Right lobe of liver (tissue), 6 donors: ENCODE results near the gene TTLL3. TPM values are rescaled to one million over a fixed set of nuclear protein-coding genes. Genes with fewer than 3 reads are reported as not detected.

Experiments
- ATAC-seq, 4 donors: fragments of 200-7000 bp; cut with Tn5 transposase; one replicate each; pipeline ENCODE4 v1.9.1; 2020; ENCODE audit warnings: mild to moderate bottlenecking in 4 of 4, moderate library complexity in 4 of 4
- DNase-seq, 3 donors: peaks; one replicate each; pipeline ENCODE4 v3.0.0-alpha.2; 2020
- H3K27ac ChIP-seq, 3 donors: fragments of 200-600 bp; one replicate each; pipeline ENCODE4 v1.8.0; 2022
- H3K27me3 ChIP-seq, 2 donors: fragments of 200-600 bp; one replicate each; pipeline ENCODE4 v1.8.0; 2022
- H3K36me3 ChIP-seq, 4 donors: fragments of 200-600 bp; sonication (generic) in 1 of 4; one replicate each; pipeline versions ENCODE4 v1.5.1 to v1.8.0; 2017 to 2022; ENCODE audit warnings: control low read depth in 1 of 4
- H3K4me1 ChIP-seq, 4 donors: fragments of 200-600 bp; sonication (generic) in 1 of 4; one replicate each; pipeline versions ENCODE4 v1.5.1 to v1.8.0; 2017 to 2022; ENCODE audit warnings: control low read depth in 1 of 4
- H3K4me3 ChIP-seq, 3 donors: fragments of 200-600 bp; one replicate each; pipeline ENCODE4 v1.8.0; 2022
- H3K9me3 ChIP-seq, 4 donors: fragments of 200-600 bp; sonication (generic) in 1 of 4; one replicate each; pipeline versions ENCODE4 v1.5.1 to v1.8.0; 2017 to 2022; ENCODE audit warnings: control low read depth in 1 of 4
- POLR2A ChIP-seq: fragments of 450-650 bp; IDR thresholded peaks from one replicate; pipeline ENCODE4 v1.6.1; 2017; ENCODE audit warnings: antibody characterized with exemption, mild to moderate bottlenecking
- WGBS: methylation state at CpG from one replicate; pipeline ENCODE4 v1.1.6; 2018; ENCODE audit warnings: low coverage, low lambda C conversion rate; ENCODE audit not compliant: insufficient coverage; ENCODE audit errors: missing lambda C conversion rate; 5-methylcytosine and 5-hydroxymethylcytosine counted together
- intact Hi-C, 2 donors: fragments of 100-400 bp; cut with DNase I; formaldehyde crosslinking; loops; one replicate each; pipeline versions ENCODE4 v1.11.2 to v1.14.1; 2022
- total RNA-seq, 6 experiments: library from RNA; depleted of rRNA in 2 of 6; stranded (reverse); fragments of >200 nt in 2 of 6; fragmentation: NEBNext Ultra II Directional in 3 of 6; extraction: Animal tissue kit (Norgen Biotek cat#: 25700) in 3 of 6; gene quantifications; one replicate each; pipeline versions ENCODE4 v1.1.0 to v1.2.4, GENCODE V29; 2016 to 2023
- TF ChIP-seq, protein P1 (sequence below), 4 donors: fragments of 200-600 bp in 3 of 4; fragments of 450-650 bp in 1 of 4; IDR thresholded peaks; one replicate each; pipeline versions ENCODE4 v1.5.1 to v1.8.0; 2016 to 2022; ENCODE audit warnings: antibody characterized with exemption in 4 of 4, mild to moderate bottlenecking in 2 of 4
- donor health status: DM: no; HTN: yes; CAD: no.
- donor health status: DM: no; HTN: no; CAD: no.
- donor health status: DM: no; HTN: no; CAD: no.
- donor health status: DM: no; HTN: yes; CAD: no.
- donor health status: DM: no; HTN: yes; CAD: no.

TTLL3 gene
- total RNA-seq, 6 experiments from 2014 or later = 4.5 to 11.0 (median 8.6) TPM

DNA sequence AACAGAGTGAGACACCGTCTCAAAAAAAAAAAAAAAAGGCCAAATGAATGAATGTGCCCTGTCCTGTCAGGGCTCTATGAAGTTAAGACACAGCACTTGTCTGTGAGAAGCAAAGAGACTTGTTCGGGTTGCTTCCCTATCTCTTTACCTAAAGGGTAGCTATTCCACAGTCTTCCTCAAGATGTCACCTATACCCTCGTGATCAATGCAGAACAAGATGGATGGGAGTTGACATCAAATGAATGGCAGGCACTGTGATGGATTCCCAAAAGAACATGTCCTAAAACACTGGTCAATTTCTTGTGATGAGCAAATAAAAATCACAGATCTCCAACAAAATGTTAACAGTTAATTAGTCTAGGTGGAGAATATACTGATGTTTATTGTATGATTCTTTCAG lies 27.3 kb upstream of the TTLL3 start:
- WGBS = 39% methylated on average over 3 of the region's 3 CpGs
- peak overlapping the region in 1 of 3 donors; percentile 57 for H3K27ac ChIP-seq
- no peak overlapping the region for H3K4me3 ChIP-seq
- peaks cover 0 to 48% (median 22%) of the 10 kb centered on the region in 4 donors for H3K36me3 ChIP-seq
- ATAC-seq (peak in 1 of 4 donors; percentile 17), DNase-seq (no peak)
- H3K9me3 ChIP-seq = no peaks in the 10 kb centered on the region
- intact Hi-C loops = no loop called here
- no peaks in the 10 kb centered on the region for H3K27me3 ChIP-seq
- TF ChIP-seq, protein P1, sequence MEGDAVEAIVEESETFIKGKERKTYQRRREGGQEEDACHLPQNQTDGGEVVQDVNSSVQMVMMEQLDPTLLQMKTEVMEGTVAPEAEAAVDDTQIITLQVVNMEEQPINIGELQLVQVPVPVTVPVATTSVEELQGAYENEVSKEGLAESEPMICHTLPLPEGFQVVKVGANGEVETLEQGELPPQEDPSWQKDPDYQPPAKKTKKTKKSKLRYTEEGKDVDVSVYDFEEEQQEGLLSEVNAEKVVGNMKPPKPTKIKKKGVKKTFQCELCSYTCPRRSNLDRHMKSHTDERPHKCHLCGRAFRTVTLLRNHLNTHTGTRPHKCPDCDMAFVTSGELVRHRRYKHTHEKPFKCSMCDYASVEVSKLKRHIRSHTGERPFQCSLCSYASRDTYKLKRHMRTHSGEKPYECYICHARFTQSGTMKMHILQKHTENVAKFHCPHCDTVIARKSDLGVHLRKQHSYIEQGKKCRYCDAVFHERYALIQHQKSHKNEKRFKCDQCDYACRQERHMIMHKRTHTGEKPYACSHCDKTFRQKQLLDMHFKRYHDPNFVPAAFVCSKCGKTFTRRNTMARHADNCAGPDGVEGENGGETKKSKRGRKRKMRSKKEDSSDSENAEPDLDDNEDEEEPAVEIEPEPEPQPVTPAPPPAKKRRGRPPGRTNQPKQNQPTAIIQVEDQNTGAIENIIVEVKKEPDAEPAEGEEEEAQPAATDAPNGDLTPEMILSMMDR (IDR thresholded peaks at IDR 0.05) = peak in 2 of 4 donors; percentile 20 to 26
- no peak for TF ChIP-seq POLR2A
- H3K4me1 ChIP-seq = peaks cover 0 to 24% (median 17%) of the 10 kb centered on the region in 4 donors

DNA sequence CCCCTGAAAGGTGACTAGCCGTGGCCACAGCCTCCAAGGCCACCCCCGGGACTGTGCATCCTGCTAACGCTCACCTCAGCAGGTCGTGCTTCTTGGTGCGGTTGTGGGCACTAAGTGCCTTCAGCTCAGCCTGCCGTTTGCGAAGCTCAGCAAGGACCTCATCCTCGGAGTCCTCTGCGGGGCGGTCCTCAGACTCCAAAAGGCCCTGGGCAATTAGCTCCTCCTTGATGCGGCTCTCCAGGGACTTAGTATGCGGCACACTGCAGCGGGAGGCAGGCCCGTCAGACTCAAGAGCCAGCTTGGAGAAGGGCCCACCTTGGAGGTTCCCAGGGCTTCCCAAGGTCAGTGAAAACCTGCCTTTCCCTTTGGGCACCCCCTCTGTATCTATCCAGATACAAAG lies 26.1 kb upstream of the TTLL3 start:
- DNase-seq (no peak), ATAC-seq (no peak)
- WGBS = no CpG with 5 or more reads among the region's 14 CpGs
- Histone ChIP-seq H3K9me3 (no peaks in the 10 kb centered on the region), H3K4me3 (no peak overlapping the region), H3K27ac (no peak overlapping the region), H3K27me3 (no peaks in the 10 kb centered on the region), H3K36me3 (peaks cover 0 to 53% (median 24%) of the 10 kb centered on the region in 4 donors), H3K4me1 (peaks cover 0 to 24% (median 17%) of the 10 kb centered on the region in 4 donors)
- intact Hi-C loops = no loop called here
- no peak for TF ChIP-seq POLR2A
- TF ChIP-seq, protein P1 (IDR thresholded peaks at IDR 0.05) = no peak

DNA sequence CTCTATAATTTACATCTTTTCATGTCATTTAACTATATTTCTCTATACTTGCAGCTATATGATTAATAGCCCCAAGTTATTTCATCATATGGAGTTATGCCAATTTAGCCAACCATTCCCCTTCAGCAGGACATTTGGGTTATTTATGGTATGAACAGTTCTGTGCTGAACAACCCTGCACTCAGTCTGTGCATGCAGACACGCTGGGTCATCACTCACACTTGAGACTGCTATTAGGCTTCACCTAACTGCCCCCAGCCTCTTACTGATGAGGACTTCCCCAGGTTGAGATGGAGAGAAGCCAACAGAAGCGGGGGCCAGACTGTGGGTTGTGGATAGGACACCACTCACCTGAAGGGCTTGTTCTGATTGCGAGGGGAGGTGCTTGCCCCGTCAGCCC lies 25.1 kb upstream of the TTLL3 start:
- ATAC-seq (no peak), DNase-seq (no peak)
- H3K9me3 ChIP-seq = no peaks in the 10 kb centered on the region
- intact Hi-C loops = no loop called here
- H3K27ac ChIP-seq = no peak overlapping the region
- TF ChIP-seq, protein P1 (IDR thresholded peaks at IDR 0.05) = no peak
- TF ChIP-seq POLR2A = no peak
- no CpG with 5 or more reads among the region's 4 CpGs for WGBS
- peaks cover 0 to 24% (median 17%) of the 10 kb centered on the region in 4 donors for H3K4me1 ChIP-seq
- no peak overlapping the region for H3K4me3 ChIP-seq
- H3K36me3 ChIP-seq = peaks cover 0 to 62% (median 28%) of the 10 kb centered on the region in 4 donors
- no peaks in the 10 kb centered on the region for H3K27me3 ChIP-seq

DNA sequence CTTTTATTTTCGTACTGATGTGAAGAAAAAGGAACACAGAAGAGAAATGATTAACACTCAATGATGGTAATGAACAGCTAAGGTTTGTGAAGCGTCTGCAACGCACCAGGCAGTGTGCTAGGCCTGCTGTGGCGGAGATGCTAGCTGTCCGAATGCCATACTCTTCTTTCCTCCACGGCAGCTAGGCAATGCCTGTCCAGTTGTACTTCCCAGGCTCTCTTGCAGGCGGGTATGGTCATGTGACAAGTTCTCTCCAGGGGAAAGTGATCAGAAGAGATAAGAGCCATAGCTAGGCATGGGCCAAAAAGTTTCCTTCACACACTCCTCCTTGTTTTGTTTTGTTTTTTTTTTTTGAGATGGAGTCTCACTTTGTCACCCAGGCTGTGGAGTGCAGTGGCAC lies 24.5 kb upstream of the TTLL3 start:
- H3K27ac ChIP-seq = no peak overlapping the region
- DNase-seq = no peak
- intact Hi-C loops = no loop called here

More for the DNA sequence above, 24.5 kb upstream of the TTLL3 start:
- Histone ChIP-seq H3K4me3 (no peak overlapping the region), H3K4me1 (peaks cover 0 to 21% (median 16%) of the 10 kb centered on the region in 4 donors), H3K36me3 (peaks cover 0 to 64% (median 29%) of the 10 kb centered on the region in 4 donors), H3K9me3 (no peaks in the 10 kb centered on the region), H3K27me3 (no peaks in the 10 kb centered on the region)
- 78% methylated on average over 6 of the region's 7 CpGs for WGBS
- TF ChIP-seq, protein P1 (IDR thresholded peaks at IDR 0.05) = no peak
- no peak for TF ChIP-seq POLR2A
- ATAC-seq = no peak
